Measurements from ENCODE around the gene MTTP. TPM values are rescaled to one million over a fixed set of nuclear protein-coding genes. Genes with fewer than 3 reads are reported as not detected.

The MTTP gene
- total RNA-seq, 2 experiments from 2014 or later, result 0.25 to 0.57 TPM

- POLR2A ChIA-PET, result interaction anchor here (0.6 kb wide), 2 partner anchors 17 to 680 kb away, joined by 3 read pairs; partner anchors contain the start of gene EIF4E
- H4K20me1 ChIP-seq (ENCODE audit: insufficient read depth, low read length), result no peaks in the 10 kb centered on the region
- H3K9me2 ChIP-seq (ENCODE audit: insufficient read depth, low read length), result no peaks in the 10 kb centered on the region
- no peak overlapping the region for H3K4me2 ChIP-seq (ENCODE audit: low read length)
- H3K36me3 ChIP-seq (ENCODE audit: insufficient read depth, low read length), result no peaks in the 10 kb centered on the region
- BruUV-seq (replicated peaks), result no TSS peak
- TF ChIP-seq CTCF (conservative IDR thresholded peaks at IDR 0.05; ENCODE audit: low read length), result no peak
- TF ChIP-seq EZH2phosphoT487 (IDR thresholded peaks at IDR 0.05; ENCODE audit: borderline replicate concordance, low read depth, low read length), result no peak
- H3K9me3 ChIP-seq (ENCODE audit: low read length), result no peaks in the 10 kb centered on the region
- intact Hi-C loops (cut with micrococcal nuclease; ENCODE audit: unreplicated experiment), result no loop called here
- no peak overlapping the region for H2AFZ ChIP-seq (ENCODE audit: low read length)
- H3K4me1 ChIP-seq (ENCODE audit: insufficient read depth, low read length, poor library complexity, severe bottlenecking), result no peaks in the 10 kb centered on the region
- CTCF ChIA-PET (ENCODE audit: unreplicated experiment), result no interaction called here
- H3K27ac ChIP-seq (ENCODE audit: low read depth, low read length, poor library complexity, severe bottlenecking), result no peak overlapping the region
- no peak for DNase-seq (ENCODE audit: low spot score)
- H3K79me2 ChIP-seq (ENCODE audit: insufficient read depth, low read depth, low read length), result no peaks in the 10 kb centered on the region
- no peak overlapping the region for H3K4me3 ChIP-seq (ENCODE audit: low read depth, low read length, poor library complexity, severe bottlenecking)
These were observed 33.8 kb downstream of the MTTP start for GRCh38 chr4:99608417-99608816.

GRCh38 chr4:99610605-99611175 is 36.1 kb downstream of the MTTP start:
- no peak overlapping the region for H3K4me2 ChIP-seq (ENCODE audit: low read length)
- no peak overlapping the region for H3K27ac ChIP-seq (ENCODE audit: low read depth, low read length, poor library complexity, severe bottlenecking)
- H3K36me3 ChIP-seq (ENCODE audit: insufficient read depth, low read length), result no peaks in the 10 kb centered on the region
- no peak overlapping the region for H2AFZ ChIP-seq (ENCODE audit: low read length)
- H4K20me1 ChIP-seq (ENCODE audit: insufficient read depth, low read length), result no peaks in the 10 kb centered on the region
- intact Hi-C loops (cut with micrococcal nuclease; ENCODE audit: unreplicated experiment), result no loop called here
- DNase-seq (ENCODE audit: low spot score), result no peak
- H3K4me3 ChIP-seq (ENCODE audit: low read depth, low read length, poor library complexity, severe bottlenecking), result no peak overlapping the region
- no peak for TF ChIP-seq EZH2phosphoT487 (IDR thresholded peaks at IDR 0.05; ENCODE audit: borderline replicate concordance, low read depth, low read length)
- TF ChIP-seq CTCF (conservative IDR thresholded peaks at IDR 0.05; ENCODE audit: low read length), result no peak
- BruUV-seq (replicated peaks), result no TSS peak
- POLR2A ChIA-PET, result interaction anchor here (1.2 kb wide), 1 partner anchor 13 kb away, joined by 3 read pairs; no protein-coding TSS in a partner anchor
- CTCF ChIA-PET (ENCODE audit: unreplicated experiment), result no interaction called here
- no peaks in the 10 kb centered on the region for H3K4me1 ChIP-seq (ENCODE audit: insufficient read depth, low read length, poor library complexity, severe bottlenecking)
- H3K9me3 ChIP-seq (ENCODE audit: low read length), result no peaks in the 10 kb centered on the region
- H3K9me2 ChIP-seq (ENCODE audit: insufficient read depth, low read length), result no peaks in the 10 kb centered on the region
- H3K79me2 ChIP-seq (ENCODE audit: insufficient read depth, low read depth, low read length), result no peaks in the 10 kb centered on the region

GRCh38 chr4:99612281-99612680 is 37.7 kb downstream of the MTTP start:
- Histone ChIP-seq H3K79me2 (ENCODE audit: insufficient read depth, low read depth, low read length) (no peaks in the 10 kb centered on the region), H3K4me3 (ENCODE audit: low read depth, low read length, poor library complexity, severe bottlenecking) (no peak overlapping the region), H3K9me2 (ENCODE audit: insufficient read depth, low read length) (no peaks in the 10 kb centered on the region), H3K4me1 (ENCODE audit: insufficient read depth, low read length, poor library complexity, severe bottlenecking) (no peaks in the 10 kb centered on the region), H4K20me1 (ENCODE audit: insufficient read depth, low read length) (no peaks in the 10 kb centered on the region), H3K4me2 (ENCODE audit: low read length) (no peak overlapping the region), H3K36me3 (ENCODE audit: insufficient read depth, low read length) (no peaks in the 10 kb centered on the region), H3K27ac (ENCODE audit: low read depth, low read length, poor library complexity, severe bottlenecking) (no peak overlapping the region), H3K9me3 (ENCODE audit: low read length) (no peaks in the 10 kb centered on the region), H2AFZ (ENCODE audit: low read length) (no peak overlapping the region)
- TF ChIP-seq CTCF (conservative IDR thresholded peaks at IDR 0.05; ENCODE audit: low read length) (no peak), EZH2phosphoT487 (IDR thresholded peaks at IDR 0.05; ENCODE audit: borderline replicate concordance, low read depth, low read length) (no peak)
- DNase-seq (ENCODE audit: low spot score), result no peak
- ChIA-PET CTCF (ENCODE audit: unreplicated experiment) (interaction anchor here (0.8 kb wide), 1 partner anchor 9 kb away, joined by 5 read pairs; no protein-coding TSS in a partner anchor), POLR2A (interaction anchor here (0.6 to 1.2 kb wide), 3 partner anchors 8 to 538 kb away, joined by 3 to 4 read pairs (median 3); no protein-coding TSS in a partner anchor)
- BruUV-seq (replicated peaks), result no TSS peak
- intact Hi-C loops (cut with micrococcal nuclease; ENCODE audit: unreplicated experiment), result no loop called here

Measured in OCI-LY7 (cell line).